Activated CD8-positive, alpha-beta memory T cell treated with anti-CD3 and anti-CD28 coated beads, Interleukin-2, amount 50 U/mL, for 1 hour (primary cell): ENCODE results near the gene CKM.

Source experiments
- DNase-seq: peaks from one replicate; pipeline ENCODE4 v3.0.0-alpha.2; 2020; ENCODE audit errors: extremely low read depth

Gene CKM

GRCh38 chr19:45322744-45323281 is at the start of gene CKM:
CKM (minus strand) TSS chr19:45322875; CDS start chr19:45319713, 3,162 bp downstream.
- DNase-seq, result no peak

- peak; percentile 98 for DNase-seq
These were observed 47.9 kb upstream of the CKM start, which contains the start of gene ERCC2 for GRCh38 chr19:45370410-45371204. ERCC2 (minus strand) TSS chr19:45370573; CDS start chr19:45370540, 33 bp downstream.

GRCh38 chr19:45368737-45369340 is 46.2 kb upstream of the CKM start:
- no peak for DNase-seq

GRCh38 chr19:45368127-45368526 is 45.5 kb upstream of the CKM start:
- DNase-seq, result no peak

GRCh38 chr19:45364696-45365095 is 42.0 kb upstream of the CKM start:
- DNase-seq, result no peak

- DNase-seq, result no peak
These were observed 41.3 kb upstream of the CKM start for GRCh38 chr19:45363861-45364459.

- no peak for DNase-seq
These were observed 39.6 kb upstream of the CKM start for GRCh38 chr19:45362291-45362690.

- no peak for DNase-seq
These were observed 38.9 kb upstream of the CKM start for GRCh38 chr19:45361608-45362007.

GRCh38 chr19:45358213-45358792 is 35.6 kb upstream of the CKM start:
- DNase-seq, result no peak

- no peak for DNase-seq
These were observed 34.7 kb upstream of the CKM start for GRCh38 chr19:45357445-45357783.

- no peak for DNase-seq
These were observed 34.2 kb upstream of the CKM start for GRCh38 chr19:45356760-45357444.

GRCh38 chr19:45355910-45356309 is 33.2 kb upstream of the CKM start:
- DNase-seq, result no peak

- DNase-seq, result no peak
These were observed 32.7 kb upstream of the CKM start for GRCh38 chr19:45355402-45355801.

- no peak for DNase-seq
These were observed 31.7 kb upstream of the CKM start for GRCh38 chr19:45354241-45354842.

GRCh38 chr19:45352914-45353796 is 30.5 kb upstream of the CKM start:
- DNase-seq, result no peak

- no peak for DNase-seq
These were observed 29.8 kb upstream of the CKM start for GRCh38 chr19:45352471-45352870.

GRCh38 chr19:45352062-45352461 is 29.4 kb upstream of the CKM start:
- no peak for DNase-seq

GRCh38 chr19:45351401-45351952 is 28.8 kb upstream of the CKM start:
- DNase-seq, result no peak

GRCh38 chr19:45350477-45351058 is 27.9 kb upstream of the CKM start:
- no peak for DNase-seq
